Medulla oblongata (tissue), 1 donor: ENCODE measurements around the gene TMPRSS11B.
"Not testable (repeated sequence)": the region's sequence is repeated elsewhere in the genome, so short reads cannot be mapped to it uniquely, and the experiment has no call there.

Experiments used
- DNase-seq: peaks from one replicate; pipeline ENCODE4 v3.0.0-alpha.2; 2015; ENCODE audit errors: extremely low spot score

TMPRSS11B gene

GRCh38 chr4:68245594-68245993 lies at the start of gene TMPRSS11B:
Gene TMPRSS11B, minus strand, starts transcription at chr4:68245694. Its CDS starts 136 bp downstream, at chr4:68245558.
- DNase-seq, result no peak

GRCh38 chr4:68291256-68291655 lies 45.8 kb upstream of the TMPRSS11B start:
- no peak for DNase-seq

GRCh38 chr4:68288393-68288740 lies 42.9 kb upstream of the TMPRSS11B start:
- DNase-seq, result no peak

- no peak for DNase-seq
These were observed 42.4 kb upstream of the TMPRSS11B start for GRCh38 chr4:68287704-68288392.

- no peak for DNase-seq
These were observed 38.2 kb upstream of the TMPRSS11B start for GRCh38 chr4:68283714-68284113.

- no peak for DNase-seq
These were observed 37.6 kb upstream of the TMPRSS11B start for GRCh38 chr4:68283095-68283494.

- DNase-seq, result not testable (repeated sequence)
These were observed 36.6 kb upstream of the TMPRSS11B start for GRCh38 chr4:68281796-68282740.

- no peak for DNase-seq
These were observed 32.5 kb upstream of the TMPRSS11B start for GRCh38 chr4:68278029-68278428.

- no peak for DNase-seq
These were observed 32.1 kb upstream of the TMPRSS11B start for GRCh38 chr4:68277627-68278026.

- no peak for DNase-seq
These were observed 27.4 kb upstream of the TMPRSS11B start for GRCh38 chr4:68272860-68273259.

GRCh38 chr4:68272380-68272779 lies 26.9 kb upstream of the TMPRSS11B start:
- peak; percentile 5 for DNase-seq

GRCh38 chr4:68271851-68272357 lies 26.4 kb upstream of the TMPRSS11B start:
- peak; percentile 88 for DNase-seq

- DNase-seq, result no peak
These were observed 22.0 kb upstream of the TMPRSS11B start for GRCh38 chr4:68267433-68267944.

- no peak for DNase-seq
These were observed 19.5 kb upstream of the TMPRSS11B start for GRCh38 chr4:68264875-68265565.

GRCh38 chr4:68259191-68259590 lies 13.7 kb upstream of the TMPRSS11B start:
- no peak for DNase-seq

- no peak for DNase-seq
These were observed 12.2 kb upstream of the TMPRSS11B start for GRCh38 chr4:68257719-68258118.

- no peak for DNase-seq
These were observed 10.8 kb upstream of the TMPRSS11B start for GRCh38 chr4:68256284-68256683.

- no peak for DNase-seq
These were observed 4.8 kb upstream of the TMPRSS11B start for GRCh38 chr4:68250151-68250930.

- no peak for DNase-seq
These were observed 3.9 kb upstream of the TMPRSS11B start for GRCh38 chr4:68249434-68249833.

- DNase-seq, result no peak
These were observed 4.9 kb downstream of the TMPRSS11B start for GRCh38 chr4:68240620-68241019.

GRCh38 chr4:68228568-68228967 lies 16.9 kb downstream of the TMPRSS11B start:
- DNase-seq, result no peak
